Measurements from ENCODE around the gene PGF. TPM values are rescaled to one million over a fixed set of nuclear protein-coding genes. Genes with fewer than 3 reads are reported as not detected.

The PGF gene
- total and polyA plus RNA-seq, 2 of the 13 experiments (the other 11 are each of a cell fraction or from before 2014, with no cell fraction given), result 10.7 to 27.5 TPM

GRCh38 chr14:74913986-74914573 is 41.3 kb downstream of the PGF start (continued):
- no peak for TF ChIP-seq HMGXB3 (CRISPR knock-in tag; IDR thresholded peaks at IDR 0.05; ENCODE audit: borderline replicate concordance)
- TF ChIP-seq BHLHE40 (IDR thresholded peaks at IDR 0.05; ENCODE audit: low read length), result peak; percentile 35; the same call in 1 of the 2 replicates
- TF ChIP-seq GATAD1 (CRISPR knock-in tag; IDR thresholded peaks at IDR 0.05), result no peak
- TF ChIP-seq RAD21 (CRISPR knock-in tag; IDR thresholded peaks at IDR 0.05), result peak; percentile 85
- TF ChIP-seq ZBTB8A (CRISPR knock-in tag; IDR thresholded peaks at IDR 0.05; ENCODE audit: borderline replicate concordance, low read depth), result no peak
- no peak for TF ChIP-seq ZC3H13 (CRISPR knock-in tag; IDR thresholded peaks at IDR 0.05)
- no peak for TF ChIP-seq AFF4 (CRISPR knock-in tag; IDR thresholded peaks at IDR 0.05)
- TF ChIP-seq ZNF720 (CRISPR knock-in tag; IDR thresholded peaks at IDR 0.05), result no peak
- TF ChIP-seq NFKB2 (CRISPR knock-in tag; IDR thresholded peaks at IDR 0.05; ENCODE audit: borderline replicate concordance), result no peak
- no peak for TF ChIP-seq ZFP1 (CRISPR knock-in tag; IDR thresholded peaks at IDR 0.05)
- TF ChIP-seq DNMT1 (CRISPR knock-in tag; IDR thresholded peaks at IDR 0.05), result no peak
- TF ChIP-seq NCOA1 (CRISPR knock-in tag; IDR thresholded peaks at IDR 0.05), result no peak
- TF ChIP-seq ZNF501 (CRISPR knock-in tag; IDR thresholded peaks at IDR 0.05), result no peak
- TF ChIP-seq MIER2 (CRISPR knock-in tag; IDR thresholded peaks at IDR 0.05), result no peak
- TF ChIP-seq, protein P1, sequence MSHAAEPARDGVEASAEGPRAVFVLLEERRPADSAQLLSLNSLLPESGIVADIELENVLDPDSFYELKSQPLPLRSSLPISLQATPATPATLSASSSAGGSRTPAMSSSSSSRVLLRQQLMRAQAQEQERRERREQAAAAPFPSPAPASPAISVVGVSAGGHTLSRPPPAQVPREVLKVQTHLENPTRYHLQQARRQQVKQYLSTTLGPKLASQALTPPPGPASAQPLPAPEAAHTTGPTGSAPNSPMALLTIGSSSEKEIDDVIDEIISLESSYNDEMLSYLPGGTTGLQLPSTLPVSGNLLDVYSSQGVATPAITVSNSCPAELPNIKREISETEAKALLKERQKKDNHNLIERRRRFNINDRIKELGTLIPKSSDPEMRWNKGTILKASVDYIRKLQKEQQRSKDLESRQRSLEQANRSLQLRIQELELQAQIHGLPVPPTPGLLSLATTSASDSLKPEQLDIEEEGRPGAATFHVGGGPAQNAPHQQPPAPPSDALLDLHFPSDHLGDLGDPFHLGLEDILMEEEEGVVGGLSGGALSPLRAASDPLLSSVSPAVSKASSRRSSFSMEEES (CRISPR knock-in tag; IDR thresholded peaks at IDR 0.05), result no peak
- TF ChIP-seq PAF1 (CRISPR knock-in tag; IDR thresholded peaks at IDR 0.05), result no peak
- no peak for TF ChIP-seq KAT8 (CRISPR knock-in tag; IDR thresholded peaks at IDR 0.05)
- TF ChIP-seq ZNF44 (CRISPR knock-in tag; IDR thresholded peaks at IDR 0.05), result no peak
- no peak for TF ChIP-seq EEA1 (CRISPR knock-in tag; IDR thresholded peaks at IDR 0.05; ENCODE audit: borderline replicate concordance)
- 0 out of 2 replicates have a peak, but pooled peaks have one; percentile 21 for TF ChIP-seq SALL1 (CRISPR knock-in tag; IDR thresholded peaks at IDR 0.05)
- TF ChIP-seq ZNF335 (CRISPR knock-in tag; IDR thresholded peaks at IDR 0.05), result no peak
- no peak for TF ChIP-seq ZNF563 (CRISPR knock-in tag; IDR thresholded peaks at IDR 0.05)
- peak; percentile 20; the same call in 1 of the 2 replicates for TF ChIP-seq SAP130 (CRISPR knock-in tag; IDR thresholded peaks at IDR 0.05; ENCODE audit: low read depth)
